Fibroblast of skin of abdomen (primary cell): Measurements from ENCODE around the gene MEGF8.
A peak's percentile ranks its signal among the peaks of the same experiment; 100 is the strongest.
"Not testable (repeated sequence)": the region's sequence is repeated elsewhere in the genome, so short reads cannot be mapped to it uniquely, and the experiment has no call there.

Source experiments
- DNase-seq: peaks from one replicate; pipeline ENCODE4 v3.0.0-alpha.2; 2013

Gene MEGF8

GRCh38 chr19:42333975-42334696 is 8.7 kb downstream of the MEGF8 start:
- DNase-seq, result no peak

DNA sequence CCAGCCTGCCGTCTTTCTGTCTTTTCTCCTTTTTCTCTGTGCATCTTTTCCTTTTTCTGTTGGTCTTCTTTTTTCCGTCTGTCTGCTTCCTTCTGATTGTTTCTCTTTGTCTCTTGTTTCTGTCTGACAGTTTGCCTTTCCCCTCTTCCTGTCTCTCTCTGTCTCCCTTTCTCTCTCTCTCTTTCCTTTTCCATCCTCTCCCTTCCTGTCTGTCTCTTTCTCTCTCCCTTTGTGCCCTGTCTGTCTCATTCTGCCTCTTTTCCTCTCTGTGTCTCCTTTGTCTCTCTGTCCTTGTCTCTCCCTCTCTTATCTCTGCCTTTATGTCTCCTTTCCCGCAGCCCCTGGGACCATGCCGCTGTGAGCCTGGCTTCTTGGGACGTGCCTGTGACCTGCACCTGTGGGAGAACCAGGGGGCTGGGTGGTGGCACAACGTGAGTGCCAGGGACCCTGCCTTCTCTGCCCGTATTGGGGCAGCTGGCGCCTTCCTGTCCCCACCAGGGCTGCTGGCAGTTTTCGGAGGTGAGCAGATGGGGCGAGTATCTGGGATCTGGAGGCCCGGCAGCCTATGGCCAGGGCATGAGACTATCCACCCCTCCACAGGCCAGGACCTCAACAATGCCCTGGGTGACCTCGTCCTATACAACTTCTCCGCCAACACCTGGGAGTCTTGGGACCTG is 9.4 kb downstream of the MEGF8 start:
- DNase-seq, result no peak

DNA sequence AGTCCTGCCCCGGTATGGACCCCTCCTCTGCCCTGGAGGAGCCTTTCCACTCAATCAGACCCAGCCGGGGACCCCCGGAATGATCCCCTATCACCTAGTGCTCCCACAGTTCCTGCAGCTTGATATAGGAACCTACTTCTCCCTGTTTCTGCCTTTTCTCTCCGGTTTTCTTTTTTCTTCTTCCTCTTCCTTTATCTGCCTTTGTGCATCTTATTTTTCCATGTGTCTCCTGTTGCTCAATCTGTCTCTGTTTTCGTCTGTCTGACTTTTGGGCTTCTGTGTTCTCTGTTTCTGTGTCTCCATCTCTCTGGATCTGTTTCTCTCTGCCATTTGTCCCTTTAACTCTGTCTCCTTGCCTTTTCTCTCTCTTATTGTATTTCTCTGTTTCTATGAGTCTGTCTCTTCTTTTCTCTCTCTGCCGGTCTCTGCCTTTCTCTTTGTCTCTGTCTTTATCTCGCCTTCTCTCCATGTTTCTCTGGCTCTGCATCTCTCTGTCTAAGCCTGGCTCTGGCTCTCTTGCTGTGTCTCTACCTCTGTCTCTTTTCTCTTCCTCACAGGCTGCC is 10.0 kb downstream of the MEGF8 start:
- no peak for DNase-seq

- DNase-seq, result no peak
These were observed 10.5 kb downstream of the MEGF8 start for GRCh38 chr19:42335971-42336370.

DNA sequence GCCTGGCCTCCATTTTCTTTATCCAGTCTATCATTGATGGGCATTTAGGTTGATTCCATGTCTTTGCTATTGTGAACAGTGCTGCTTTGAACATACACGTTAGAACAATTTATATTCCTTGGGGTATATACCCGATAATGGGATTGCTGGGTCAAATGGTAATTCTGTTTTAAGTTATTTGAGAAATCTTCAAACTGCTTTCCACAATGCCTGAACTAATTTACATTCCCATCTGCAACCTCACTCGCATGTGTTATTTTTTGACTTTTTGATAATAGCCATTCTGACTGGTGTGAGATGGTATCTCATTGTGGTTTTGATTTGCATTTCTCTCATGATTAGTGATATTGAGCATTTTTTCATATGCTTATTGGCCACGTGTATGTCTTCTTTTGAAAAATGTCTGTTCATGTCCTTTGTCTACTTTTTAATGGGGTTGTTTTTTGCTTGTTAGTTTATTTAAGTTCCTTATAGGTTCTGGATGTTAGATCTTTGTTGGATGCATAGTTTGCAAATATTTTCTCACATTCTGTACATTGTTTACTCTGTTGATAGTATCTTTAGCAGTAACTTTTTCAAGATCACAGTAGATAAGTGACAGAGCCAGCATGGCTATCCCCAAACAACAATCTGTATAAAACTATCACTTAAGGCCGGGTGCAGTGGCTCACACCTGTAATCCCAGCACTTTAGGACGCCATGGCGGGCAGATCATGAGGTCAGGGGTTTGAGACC is 13.9 kb downstream of the MEGF8 start:
- DNase-seq, result not testable (repeated sequence)

GRCh38 chr19:42339922-42340321 is 14.5 kb downstream of the MEGF8 start:
- DNase-seq, result not testable (repeated sequence)

GRCh38 chr19:42343344-42344110 is 18.1 kb downstream of the MEGF8 start:
- DNase-seq, result no peak

DNA sequence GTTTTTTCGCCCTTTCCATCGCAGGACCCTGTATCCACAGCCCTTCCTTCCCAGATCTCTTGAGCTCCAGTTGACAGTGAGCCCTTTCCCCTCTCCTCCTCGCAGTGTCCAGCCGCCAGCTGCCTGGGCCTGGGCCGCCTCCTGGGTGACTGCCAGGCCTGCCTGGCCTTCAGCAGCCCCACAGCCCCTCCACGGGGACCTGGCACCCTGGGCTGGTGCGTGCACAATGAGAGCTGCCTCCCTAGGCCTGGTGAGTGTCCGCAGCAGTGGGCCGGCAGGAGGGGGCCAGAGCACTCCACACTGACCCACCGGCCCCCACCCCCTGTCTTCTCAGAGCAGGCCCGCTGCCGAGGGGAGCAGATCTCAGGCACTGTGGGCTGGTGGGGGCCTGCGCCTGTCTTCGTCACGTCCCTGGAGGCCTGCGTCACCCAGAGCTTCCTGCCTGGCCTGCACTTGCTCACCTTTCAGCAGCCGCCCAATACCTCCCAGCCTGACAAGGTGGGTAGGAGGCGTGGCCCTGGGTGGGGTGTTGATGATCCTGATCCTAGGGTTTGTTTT is 19.0 kb downstream of the MEGF8 start:
- DNase-seq, result no peak

DNA sequence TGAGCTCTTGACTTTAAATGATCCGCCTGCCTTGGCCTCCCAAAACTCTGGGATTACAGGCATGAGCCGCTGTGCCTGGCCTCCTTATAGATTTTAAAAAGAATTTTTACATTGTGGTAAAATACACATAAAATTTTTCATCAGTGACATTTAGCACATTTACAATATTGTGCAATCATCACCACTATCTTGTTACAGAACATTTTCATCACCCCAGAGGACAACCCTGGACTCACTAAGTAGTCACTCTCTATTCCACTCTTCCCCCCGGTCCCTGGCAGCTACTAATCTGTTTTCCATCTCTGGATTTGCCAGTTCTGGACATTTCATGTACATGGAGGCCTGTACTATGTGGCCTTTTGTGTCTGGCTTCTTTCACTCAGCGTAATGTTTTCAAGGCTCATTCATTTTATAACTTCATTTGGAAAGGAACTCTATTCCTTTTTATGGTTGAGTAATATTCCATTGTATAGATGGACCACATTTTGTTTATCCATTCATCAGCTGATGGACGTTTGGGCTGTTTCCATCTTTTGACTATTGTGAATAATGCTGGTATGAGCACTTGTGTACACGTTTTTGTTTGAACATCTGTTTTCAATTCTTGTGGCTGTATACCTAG is 19.9 kb downstream of the MEGF8 start:
- peak; percentile 40 for DNase-seq

- no peak for DNase-seq
These were observed 22.8 kb downstream of the MEGF8 start for GRCh38 chr19:42348211-42348610.

DNA sequence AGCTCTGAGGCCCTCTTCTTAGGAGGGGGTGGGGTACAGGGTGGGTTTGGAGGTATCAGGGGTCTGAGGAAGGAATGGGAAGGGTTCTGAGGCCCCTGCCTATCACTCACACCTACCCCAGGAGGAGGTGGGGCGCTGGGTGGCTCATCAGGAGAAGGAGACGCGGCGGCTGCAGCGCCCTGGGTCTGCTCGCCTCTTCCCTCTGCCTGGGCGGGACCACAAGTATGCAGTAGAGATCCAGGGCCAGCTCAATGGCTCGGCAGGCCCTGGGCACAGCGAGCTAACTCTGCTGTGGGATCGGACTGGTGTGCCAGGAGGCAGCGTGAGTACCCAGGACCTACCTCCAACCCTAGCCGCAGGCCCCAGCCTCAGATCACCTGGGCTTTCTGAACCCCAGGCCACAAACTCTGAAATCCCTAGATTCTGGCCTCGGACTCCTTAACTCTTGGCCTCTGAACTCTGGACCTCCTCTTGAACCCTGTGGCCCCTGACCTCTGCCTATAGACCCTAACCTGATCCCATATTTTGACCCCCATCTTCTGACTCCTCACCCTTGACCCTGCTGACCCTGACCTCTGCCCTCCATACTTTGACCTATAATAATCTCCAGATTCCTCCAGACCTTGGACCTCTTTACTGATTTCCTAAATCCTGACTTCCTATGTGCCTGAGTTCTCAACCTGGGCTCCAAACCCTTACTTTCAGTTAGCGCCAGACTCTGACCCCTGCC is 24.1 kb downstream of the MEGF8 start:
- DNase-seq, result no peak

GRCh38 chr19:42350417-42350816 is 25.0 kb downstream of the MEGF8 start:
- no peak for DNase-seq

DNA sequence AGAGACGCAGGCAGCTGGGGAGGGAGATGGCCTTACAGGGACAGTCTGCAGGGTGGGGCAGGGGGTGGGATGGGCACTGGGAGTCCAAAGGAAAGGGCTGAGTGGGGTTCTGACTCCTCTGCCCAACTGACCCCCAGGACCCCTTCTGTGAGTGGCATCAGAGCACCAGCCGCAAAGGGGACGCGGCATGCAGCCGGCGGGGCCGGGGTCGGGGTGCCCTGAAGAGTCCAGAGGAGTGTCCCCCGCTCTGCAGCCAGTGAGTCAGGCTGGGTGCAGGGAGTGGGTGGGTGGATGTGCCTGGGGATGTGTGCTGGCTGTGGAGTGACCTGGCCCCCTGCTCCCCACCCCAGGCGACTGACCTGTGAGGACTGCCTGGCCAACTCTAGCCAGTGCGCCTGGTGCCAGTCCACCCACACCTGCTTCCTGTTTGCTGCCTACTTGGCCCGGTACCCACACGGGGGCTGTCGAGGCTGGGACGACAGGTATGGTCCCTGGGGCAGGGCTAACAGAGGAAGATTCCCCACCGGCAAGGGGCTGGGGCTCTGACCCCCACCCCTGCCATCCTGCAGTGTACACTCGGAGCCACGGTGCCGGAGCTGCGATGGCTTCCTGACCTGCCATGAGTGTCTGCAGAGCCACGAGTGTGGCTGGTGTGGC is 25.8 kb downstream of the MEGF8 start:
- DNase-seq, result no peak

DNA sequence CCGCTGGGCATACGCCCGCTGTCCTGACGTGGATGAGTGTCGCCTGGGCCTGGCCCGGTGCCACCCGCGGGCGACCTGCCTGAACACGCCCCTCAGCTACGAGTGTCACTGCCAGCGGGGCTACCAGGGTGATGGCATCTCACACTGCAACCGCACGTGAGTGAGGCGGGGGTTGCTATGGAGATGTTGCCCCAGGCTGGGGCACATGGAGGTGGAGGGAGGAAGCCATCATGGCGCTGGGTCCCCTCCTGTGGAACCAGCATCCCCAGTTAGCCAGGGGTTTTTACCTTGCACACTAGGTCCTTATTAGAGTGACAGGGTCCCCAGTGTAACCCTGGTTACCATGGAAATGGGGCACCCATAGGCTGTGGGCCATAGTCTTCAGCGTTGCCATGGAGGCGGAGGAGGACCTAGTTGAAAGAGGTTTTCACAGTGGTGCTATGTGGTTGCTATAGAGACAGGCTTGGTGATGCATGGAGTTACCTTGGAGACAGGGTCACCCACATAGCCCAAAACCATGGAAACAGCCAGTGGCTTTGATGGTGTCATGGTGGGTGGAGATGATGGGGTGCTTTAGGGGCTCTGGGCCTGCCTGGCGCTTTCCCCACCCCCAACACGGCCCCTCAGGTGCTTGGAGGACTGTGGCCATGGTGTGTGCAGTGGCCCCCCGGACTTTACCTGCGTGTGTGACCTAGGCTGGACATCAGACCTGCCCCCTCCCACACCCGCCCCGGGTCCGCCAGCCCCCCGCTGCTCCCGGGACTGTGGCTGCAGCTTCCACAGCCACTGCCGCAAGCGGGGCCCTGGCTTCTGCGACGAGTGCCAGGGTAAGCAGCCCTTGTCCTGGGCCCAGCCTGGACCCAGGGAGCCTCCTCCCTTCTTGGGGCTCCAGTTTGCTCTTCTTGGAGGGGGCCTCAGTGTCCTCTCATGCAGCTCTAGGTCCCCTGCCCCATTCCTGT is 27.1 kb downstream of the MEGF8 start:
- DNase-seq, result no peak

DNA sequence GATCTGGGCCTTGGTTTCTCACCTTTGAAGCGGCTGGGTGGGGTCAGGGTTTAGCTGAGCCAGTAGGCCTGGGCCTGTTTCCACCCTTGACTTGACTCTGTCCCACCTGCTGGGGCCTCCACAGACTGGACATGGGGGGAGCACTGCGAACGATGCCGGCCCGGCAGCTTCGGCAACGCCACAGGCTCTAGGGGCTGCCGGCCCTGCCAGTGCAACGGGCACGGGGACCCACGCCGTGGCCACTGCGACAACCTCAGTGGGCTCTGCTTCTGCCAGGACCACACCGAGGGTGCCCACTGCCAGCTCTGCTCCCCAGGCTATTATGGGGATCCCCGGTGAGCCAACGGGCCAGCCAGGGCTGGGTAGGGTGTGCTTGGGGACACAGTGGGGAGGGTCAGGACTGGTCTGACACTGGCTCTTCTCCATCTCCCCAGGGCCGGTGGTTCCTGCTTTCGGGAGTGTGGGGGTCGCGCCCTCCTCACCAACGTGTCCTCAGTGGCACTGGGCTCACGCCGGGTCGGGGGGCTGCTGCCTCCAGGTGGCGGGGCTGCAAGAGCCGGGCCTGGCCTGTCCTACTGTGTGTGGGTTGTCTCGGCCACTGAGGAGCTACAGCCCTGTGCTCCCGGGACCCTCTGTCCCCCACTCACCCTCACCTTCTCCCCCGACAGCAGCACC is 28.0 kb downstream of the MEGF8 start:
- DNase-seq, result no peak

DNA sequence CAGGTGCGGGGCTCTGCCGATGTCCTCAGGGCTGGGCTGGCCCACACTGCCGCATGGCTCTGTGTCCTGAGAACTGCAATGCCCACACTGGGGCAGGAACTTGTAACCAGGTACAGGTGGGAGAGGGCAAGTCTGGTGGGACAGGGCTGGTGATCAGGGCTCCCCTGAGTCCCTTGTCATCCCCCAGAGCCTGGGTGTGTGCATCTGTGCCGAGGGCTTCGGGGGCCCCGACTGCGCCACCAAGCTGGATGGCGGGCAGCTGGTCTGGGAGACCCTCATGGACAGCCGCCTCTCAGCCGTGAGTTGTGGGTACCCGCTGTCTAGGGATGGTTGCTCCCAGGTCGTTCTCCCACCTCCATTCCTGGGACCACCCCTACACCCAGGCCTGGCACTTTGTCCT is 30.5 kb downstream of the MEGF8 start:
- DNase-seq, result no peak

DNA sequence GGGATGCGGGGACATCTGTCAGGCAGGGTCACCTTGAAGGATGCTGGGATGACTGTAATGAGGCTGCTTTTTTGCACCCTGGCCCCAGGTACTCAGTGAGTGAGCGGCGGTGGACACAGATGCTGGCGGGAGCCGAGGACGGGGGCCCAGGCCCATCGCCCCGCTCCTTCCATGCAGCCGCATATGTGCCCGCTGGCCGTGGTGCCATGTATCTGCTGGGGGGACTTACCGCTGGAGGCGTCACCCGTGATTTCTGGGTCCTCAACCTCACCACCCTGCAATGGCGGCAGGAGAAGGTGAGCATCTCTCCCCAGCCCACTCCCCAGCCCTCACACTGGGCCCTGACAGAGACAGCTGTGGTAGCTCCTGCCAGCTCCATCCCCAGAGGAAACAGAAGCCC is 31.3 kb downstream of the MEGF8 start:
- DNase-seq, result no peak

DNA sequence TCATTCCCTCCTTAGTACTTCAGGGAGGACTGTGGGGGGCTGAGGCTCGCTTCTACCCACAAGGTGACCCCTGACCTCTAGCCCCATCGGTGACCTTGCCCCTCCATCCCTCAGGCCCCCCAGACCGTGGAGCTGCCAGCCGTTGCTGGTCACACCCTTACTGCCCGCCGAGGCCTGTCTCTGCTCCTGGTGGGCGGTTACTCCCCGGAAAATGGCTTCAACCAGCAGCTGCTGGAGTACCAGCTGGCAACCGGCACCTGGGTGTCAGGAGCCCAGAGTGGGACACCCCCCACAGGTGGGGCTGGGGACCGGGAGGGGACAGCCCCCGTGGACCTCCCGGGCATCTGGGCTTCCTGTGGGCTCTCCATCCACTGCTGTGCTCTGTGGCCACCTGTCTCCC is 31.9 kb downstream of the MEGF8 start:
- DNase-seq, result no peak
